ENCODE results near the gene TNIK.

Gene TNIK

GRCh38 chr3:171390051-171390941 is 69.9 kb downstream of the TNIK start:
- Histone ChIP-seq H3K4me3 (ENCODE audit: severe bottlenecking) (no peak overlapping the region), H3K4me1 (ENCODE audit: insufficient read depth, poor library complexity, severe bottlenecking) (no peaks in the 10 kb centered on the region), H3K9me3 (ENCODE audit: severe bottlenecking) (no peaks in the 10 kb centered on the region), H3K36me3 (ENCODE audit: low read depth) (no peaks in the 10 kb centered on the region), H3K27me3 (ENCODE audit: insufficient read depth, poor library complexity, severe bottlenecking) (no peaks in the 10 kb centered on the region), H3K27ac (ENCODE audit: poor library complexity, severe bottlenecking) (no peak overlapping the region)
- TF ChIP-seq CTCF (IDR thresholded peaks at IDR 0.05; ENCODE audit: poor library complexity, severe bottlenecking): no peak
- ATAC-seq (ENCODE audit: low read depth) (no peak), DNase-seq (ENCODE audit: low spot score) (no peak)

GRCh38 chr3:171389491-171389890 is 70.7 kb downstream of the TNIK start:
- no peak for TF ChIP-seq CTCF (IDR thresholded peaks at IDR 0.05; ENCODE audit: poor library complexity, severe bottlenecking)
- no peaks in the 10 kb centered on the region for H3K36me3 ChIP-seq (ENCODE audit: low read depth)
- DNase-seq (ENCODE audit: low spot score): no peak
- H3K27ac ChIP-seq (ENCODE audit: poor library complexity, severe bottlenecking): no peak overlapping the region
- H3K4me1 ChIP-seq (ENCODE audit: insufficient read depth, poor library complexity, severe bottlenecking): no peaks in the 10 kb centered on the region
- H3K9me3 ChIP-seq (ENCODE audit: severe bottlenecking): no peaks in the 10 kb centered on the region
- no peak overlapping the region for H3K4me3 ChIP-seq (ENCODE audit: severe bottlenecking)
- no peaks in the 10 kb centered on the region for H3K27me3 ChIP-seq (ENCODE audit: insufficient read depth, poor library complexity, severe bottlenecking)
- no peak for ATAC-seq (ENCODE audit: low read depth)

GRCh38 chr3:171388527-171388926 is 71.7 kb downstream of the TNIK start:
- ATAC-seq (ENCODE audit: low read depth): no peak
- no peak overlapping the region for H3K4me3 ChIP-seq (ENCODE audit: severe bottlenecking)
- H3K27me3 ChIP-seq (ENCODE audit: insufficient read depth, poor library complexity, severe bottlenecking): no peaks in the 10 kb centered on the region
- no peak for TF ChIP-seq CTCF (IDR thresholded peaks at IDR 0.05; ENCODE audit: poor library complexity, severe bottlenecking)
- no peaks in the 10 kb centered on the region for H3K4me1 ChIP-seq (ENCODE audit: insufficient read depth, poor library complexity, severe bottlenecking)
- no peak overlapping the region for H3K27ac ChIP-seq (ENCODE audit: poor library complexity, severe bottlenecking)
- no peaks in the 10 kb centered on the region for H3K36me3 ChIP-seq (ENCODE audit: low read depth)
- DNase-seq (ENCODE audit: low spot score): no peak
- no peaks in the 10 kb centered on the region for H3K9me3 ChIP-seq (ENCODE audit: severe bottlenecking)

GRCh38 chr3:171387062-171387461 is 73.1 kb downstream of the TNIK start:
- no peaks in the 10 kb centered on the region for H3K27me3 ChIP-seq (ENCODE audit: insufficient read depth, poor library complexity, severe bottlenecking)
- H3K36me3 ChIP-seq (ENCODE audit: low read depth): no peaks in the 10 kb centered on the region
- no peaks in the 10 kb centered on the region for H3K9me3 ChIP-seq (ENCODE audit: severe bottlenecking)
- no peak for TF ChIP-seq CTCF (IDR thresholded peaks at IDR 0.05; ENCODE audit: poor library complexity, severe bottlenecking)
- no peak overlapping the region for H3K27ac ChIP-seq (ENCODE audit: poor library complexity, severe bottlenecking)
- H3K4me3 ChIP-seq (ENCODE audit: severe bottlenecking): no peak overlapping the region
- DNase-seq (ENCODE audit: low spot score) (no peak), ATAC-seq (ENCODE audit: low read depth) (no peak)
- H3K4me1 ChIP-seq (ENCODE audit: insufficient read depth, poor library complexity, severe bottlenecking): no peaks in the 10 kb centered on the region

GRCh38 chr3:171385086-171385485 is 75.1 kb downstream of the TNIK start:
- TF ChIP-seq CTCF (IDR thresholded peaks at IDR 0.05; ENCODE audit: poor library complexity, severe bottlenecking): no peak
- Histone ChIP-seq H3K9me3 (ENCODE audit: severe bottlenecking) (no peaks in the 10 kb centered on the region), H3K27ac (ENCODE audit: poor library complexity, severe bottlenecking) (no peak overlapping the region), H3K4me3 (ENCODE audit: severe bottlenecking) (no peak overlapping the region), H3K4me1 (ENCODE audit: insufficient read depth, poor library complexity, severe bottlenecking) (no peaks in the 10 kb centered on the region), H3K27me3 (ENCODE audit: insufficient read depth, poor library complexity, severe bottlenecking) (no peaks in the 10 kb centered on the region), H3K36me3 (ENCODE audit: low read depth) (no peaks in the 10 kb centered on the region)
- ATAC-seq (ENCODE audit: low read depth): no peak
- DNase-seq (ENCODE audit: low spot score): no peak

Data from RWPE2 (cell line).